HG03097 (cell line): ENCODE data around the gene SHANK2.

Experiments
- ATAC-seq: cut with Tn5 transposase; IDR thresholded peaks from one replicate; pipeline ENCODE4 v1.9.1; 2021; ENCODE audit not compliant: unreplicated experiment, low FRiP score

Gene SHANK2

GRCh38 chr11:71252269-71252769 lies at the start of gene SHANK2:
SHANK2 (minus strand) TSS chr11:71252577; CDS start chr11:71147326, 105,251 bp downstream.
- ATAC-seq: no peak

GRCh38 chr11:71301858-71302533 lies 49.6 kb upstream of the SHANK2 start:
- ATAC-seq: no peak

- no peak for ATAC-seq
Measured at GRCh38 chr11:71301046-71301857, 48.9 kb upstream of the SHANK2 start.

DNA sequence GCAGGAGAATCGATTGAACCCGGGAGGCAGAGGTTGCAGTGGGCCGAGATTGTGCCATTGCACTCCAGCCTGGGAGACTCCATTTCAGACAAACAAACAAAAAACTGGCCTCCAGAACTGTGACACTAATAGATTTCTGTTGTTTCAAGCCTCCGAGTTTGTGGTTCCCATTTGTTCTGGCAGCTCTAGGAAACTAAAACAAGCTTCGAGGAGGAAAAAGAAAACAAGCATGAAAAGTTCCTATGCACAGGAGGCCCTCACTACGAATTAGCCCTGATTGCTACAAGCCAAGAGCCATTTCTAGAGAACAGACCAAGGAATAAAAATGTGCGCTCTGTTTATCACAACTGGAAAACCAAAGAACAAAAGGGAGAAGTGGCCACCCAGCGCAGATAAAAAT lies 47.8 kb upstream of the SHANK2 start:
- ATAC-seq: no peak

DNA sequence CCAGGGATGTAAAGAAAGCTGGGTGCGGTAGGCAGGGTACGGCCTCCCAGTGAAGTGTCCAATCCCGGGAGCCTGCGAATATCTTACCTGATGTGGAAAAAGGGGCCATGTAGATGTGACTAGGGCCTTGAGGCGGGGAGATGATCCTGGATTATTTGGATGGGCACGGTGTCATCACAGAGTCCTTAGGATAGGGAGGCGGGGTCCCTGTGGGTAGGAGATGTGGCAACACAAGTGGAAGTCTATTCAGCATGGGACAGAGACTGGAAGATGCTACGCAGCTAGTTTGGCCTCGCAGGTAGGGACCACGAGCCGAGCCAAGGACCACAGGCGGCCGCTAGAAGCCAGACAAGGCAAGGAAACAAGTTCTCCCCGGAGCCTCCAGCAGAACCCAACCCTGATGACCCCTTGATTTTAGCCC lies 46.4 kb upstream of the SHANK2 start:
- no peak for ATAC-seq

DNA sequence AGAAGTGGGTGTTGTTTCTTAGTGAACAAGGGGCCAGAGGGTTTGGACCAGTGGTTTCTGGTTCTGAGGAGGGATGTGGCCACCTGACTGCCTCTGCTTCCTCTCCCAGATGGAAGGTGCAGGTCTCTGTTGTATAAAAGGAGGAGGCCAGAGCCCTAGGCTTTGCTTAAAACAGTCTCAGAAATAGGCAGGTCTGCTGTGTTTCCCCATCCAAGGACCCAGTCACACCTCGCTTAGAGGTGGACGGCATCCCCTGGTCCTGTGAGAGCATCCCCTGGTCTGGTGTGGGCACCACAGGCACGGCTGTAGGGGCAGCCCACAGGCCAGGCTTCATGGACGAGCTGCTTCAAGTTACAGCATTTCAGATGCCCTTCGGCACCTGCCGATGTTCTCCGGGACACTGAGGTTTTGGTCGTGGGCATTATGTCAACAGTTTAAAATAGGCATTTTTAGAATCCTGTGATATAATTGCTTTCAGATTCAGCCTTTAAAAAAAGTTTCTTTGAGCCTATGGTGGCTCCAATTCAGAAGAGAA lies 45.7 kb upstream of the SHANK2 start:
- no peak for ATAC-seq

DNA sequence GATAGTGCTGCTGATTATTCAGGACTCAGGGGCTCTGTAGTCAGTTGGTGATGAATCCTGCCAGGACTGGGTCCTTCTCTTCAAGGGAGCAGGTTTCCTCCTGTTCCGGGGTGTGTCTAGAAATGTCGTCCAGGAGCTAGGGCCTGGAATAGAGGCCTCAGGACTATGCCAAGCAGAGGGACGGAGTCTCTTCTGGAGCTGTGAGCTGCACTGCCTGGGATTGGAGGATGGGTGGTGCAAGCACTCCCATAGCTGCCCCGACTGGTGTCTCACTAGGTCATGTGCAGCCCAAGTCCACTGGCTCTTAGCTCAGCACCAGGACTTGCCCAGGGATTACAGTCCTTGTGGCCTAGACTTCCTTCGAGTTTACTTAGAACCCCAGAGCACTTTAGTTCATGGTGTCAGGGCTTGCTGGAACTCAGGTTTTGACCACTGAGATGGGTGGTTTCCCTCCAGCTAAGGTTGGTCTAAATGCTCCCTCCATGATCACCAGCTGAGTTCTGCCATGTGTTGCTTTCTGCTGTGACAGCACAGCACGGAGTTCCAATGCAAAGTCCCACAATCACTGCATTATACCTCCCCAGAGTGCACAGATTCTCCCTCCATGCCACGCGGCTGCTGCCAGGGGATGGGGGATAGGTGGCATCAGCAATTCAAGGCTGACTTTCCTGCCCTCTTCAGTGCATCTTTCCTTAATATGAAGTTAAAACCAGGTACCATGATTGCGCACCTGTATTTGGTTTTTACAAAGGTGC lies 42.6 kb upstream of the SHANK2 start:
- no peak for ATAC-seq

DNA sequence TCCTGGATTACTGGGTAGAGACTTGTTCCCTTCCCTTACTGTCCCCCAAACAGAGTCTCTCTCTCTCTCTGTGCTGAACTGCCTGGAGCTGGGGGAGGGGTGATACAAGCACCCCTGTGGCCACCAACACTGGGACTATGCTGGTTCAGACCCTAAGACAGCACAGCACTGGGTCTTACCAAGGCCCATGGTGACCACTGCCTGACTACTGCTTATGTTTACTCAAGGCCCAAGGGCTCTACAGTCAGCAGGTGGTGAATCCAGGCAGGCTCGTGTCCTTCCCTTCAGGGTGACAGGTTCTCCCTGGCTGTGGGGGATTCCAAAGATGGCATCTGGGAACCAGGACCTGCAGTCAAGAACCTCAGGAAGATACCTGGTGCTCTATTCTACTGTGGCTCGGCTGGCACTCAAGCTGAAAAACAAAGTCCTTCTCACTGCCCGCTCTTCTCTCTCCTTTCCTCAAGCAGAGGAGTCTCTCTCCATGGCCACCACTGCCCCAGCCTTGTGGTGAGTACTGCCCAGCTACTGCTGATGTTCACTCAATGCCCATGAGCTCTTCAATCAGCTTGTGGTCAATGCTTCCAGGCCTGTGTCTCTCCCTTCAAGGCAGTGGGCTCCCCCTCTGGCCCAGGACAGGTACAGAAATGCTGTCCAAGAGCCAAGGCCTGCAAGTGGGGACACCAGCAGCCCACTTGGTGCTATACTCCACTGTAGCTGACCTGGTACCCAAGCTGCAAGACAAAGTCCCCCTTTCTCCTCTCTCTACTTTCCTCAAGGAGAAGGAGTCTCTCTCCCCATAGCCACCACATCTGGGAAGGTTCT lies 41.8 kb upstream of the SHANK2 start:
- ATAC-seq: no peak

- ATAC-seq: no peak
Measured at GRCh38 chr11:71286701-71287643, 34.6 kb upstream of the SHANK2 start.

GRCh38 chr11:71285111-71285510 lies 32.7 kb upstream of the SHANK2 start:
- no peak for ATAC-seq

GRCh38 chr11:71284525-71285092 lies 32.2 kb upstream of the SHANK2 start:
- no peak for ATAC-seq

DNA sequence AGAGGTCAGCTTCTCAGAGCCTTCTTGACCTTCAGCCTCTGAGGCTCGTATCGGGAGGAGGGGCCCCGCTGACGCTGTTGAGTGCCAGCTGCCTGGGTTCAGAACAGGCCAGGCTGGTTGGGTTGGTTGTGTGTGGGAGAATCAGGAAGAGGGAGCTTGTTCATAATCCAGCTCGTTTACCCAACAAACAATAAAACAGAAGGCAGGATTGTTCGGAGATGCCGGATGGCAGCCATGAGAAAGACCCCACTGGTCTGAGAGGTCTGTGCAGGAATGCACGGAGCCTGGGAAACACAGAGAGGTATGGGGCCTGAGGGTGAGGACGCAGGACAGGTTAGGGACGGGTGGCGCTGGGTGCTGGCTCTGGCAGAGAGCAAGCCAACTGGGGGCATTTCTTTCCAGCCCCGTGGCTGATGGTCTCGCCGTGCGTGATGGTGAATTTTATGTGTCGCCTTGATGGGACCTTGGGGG lies 31.6 kb upstream of the SHANK2 start:
- no peak for ATAC-seq

DNA sequence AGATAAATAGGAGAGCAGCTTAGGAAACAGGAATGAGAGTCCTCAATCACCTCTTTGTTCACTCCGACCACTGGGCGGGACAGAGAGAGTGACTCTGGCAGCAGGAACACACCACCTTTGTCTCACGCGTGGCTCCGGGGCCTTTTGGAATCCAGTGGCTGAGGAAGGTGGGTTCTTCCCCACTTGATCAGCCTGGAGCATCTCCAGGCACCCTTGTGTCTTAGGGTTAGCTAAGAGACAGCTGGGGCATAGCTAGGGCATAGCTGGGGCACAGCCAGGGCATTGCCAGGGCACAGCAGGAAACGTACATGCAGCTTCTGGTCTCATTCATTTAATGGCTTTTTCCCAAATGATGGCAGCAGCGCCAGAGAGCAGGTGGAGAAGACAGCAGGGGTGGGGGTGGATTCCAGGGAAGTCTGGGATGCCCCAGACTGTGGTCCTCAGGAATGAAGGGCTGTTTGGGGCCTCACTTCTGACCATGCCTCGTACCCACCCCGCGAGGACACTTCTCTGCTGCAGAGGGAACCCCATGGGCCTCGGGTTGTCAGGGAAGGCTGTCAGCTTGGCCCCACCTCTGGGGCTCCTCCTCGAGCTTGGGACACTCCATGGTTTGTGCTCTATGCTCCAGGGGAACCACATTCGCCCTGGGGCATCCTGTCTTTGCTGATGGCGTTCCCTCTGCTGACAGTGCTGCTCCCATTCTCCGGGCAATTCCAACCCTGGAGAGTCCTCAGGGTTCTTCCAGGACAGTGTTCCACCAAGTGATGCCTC lies 30.4 kb upstream of the SHANK2 start:
- no peak for ATAC-seq

DNA sequence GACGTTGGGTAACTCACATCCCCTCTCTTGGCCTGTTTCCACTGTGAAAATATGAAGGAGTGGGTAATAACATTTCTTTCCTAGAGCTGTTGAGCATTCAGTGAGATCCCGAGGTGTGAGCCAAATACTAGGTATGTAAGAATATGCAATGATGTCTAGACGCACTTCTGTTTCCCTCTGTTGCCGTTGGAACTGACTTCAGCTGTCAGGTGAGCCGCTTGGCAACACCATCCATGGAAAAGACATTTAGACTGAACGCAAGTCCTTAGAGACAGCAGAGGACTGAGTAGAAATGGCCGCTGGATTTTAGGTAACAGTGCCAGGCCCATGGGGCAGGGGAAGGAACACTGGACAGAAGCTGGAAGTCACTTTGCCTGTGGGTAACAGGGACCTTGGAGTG lies 29.5 kb upstream of the SHANK2 start:
- no peak for ATAC-seq

DNA sequence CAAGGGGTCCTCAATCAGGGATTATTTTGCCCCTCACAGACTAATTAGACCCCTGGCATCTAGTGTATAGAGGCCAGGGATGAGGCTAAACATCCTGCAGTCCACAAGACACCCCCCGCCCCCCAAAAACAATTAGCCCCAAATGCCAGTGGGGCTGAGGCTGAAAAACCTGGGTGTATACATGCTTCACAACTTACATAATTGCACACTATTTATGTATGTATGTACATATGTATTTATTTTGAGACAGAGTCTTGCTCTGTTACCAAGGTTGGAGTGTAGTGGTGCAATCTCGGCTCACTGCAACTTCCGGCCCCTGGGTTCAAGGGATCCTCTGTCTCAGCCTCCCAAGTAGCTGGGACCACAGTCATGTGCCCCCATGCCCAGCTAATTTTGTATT lies 28.8 kb upstream of the SHANK2 start:
- ATAC-seq: no peak

GRCh38 chr11:71279916-71280645 lies 27.7 kb upstream of the SHANK2 start:
- no peak for ATAC-seq

- no peak for ATAC-seq
Measured at GRCh38 chr11:71272161-71272560, 19.8 kb upstream of the SHANK2 start.
